A549 (cell line): ENCODE results near the gene YPEL1.

ENCODE experiments used
- CHD4 ChIP-seq: fragments of 200-600 bp; sonication (generic); IDR thresholded peaks from 2 replicates; pipeline ENCODE4 v1.6.1; 2016; ENCODE audit warnings: antibody characterized with exemption, mild to moderate bottlenecking, borderline replicate concordance
- EP300 ChIP-seq, 2 experiments: fragments of >200 bp; sonication (Bioruptor Twin); formaldehyde crosslinking; IDR thresholded peaks; 2 replicates in 1 of 2; 3 replicates in 1 of 2; pipeline ENCODE4 v1.6.1; 2016 to 2017
- FOXS1 ChIP-seq: fragments of 250-450 bp; sonication (Bioruptor Pico); IDR thresholded peaks from 2 replicates; pipeline ENCODE4 v1.5.0; 2020; ENCODE audit warnings: mild to moderate bottlenecking, moderate library complexity
- MAZ ChIP-seq: fragments of 150-350 bp; IDR thresholded peaks from 2 replicates; pipeline ENCODE4 v1.6.1; 2014; ENCODE audit warnings: antibody characterized with exemption, low read depth, low read length, borderline replicate concordance
- POLR2A ChIP-seq: IDR thresholded peaks from 2 replicates; pipeline ENCODE4 v1.6.1; 2012; ENCODE audit warnings: mild to moderate bottlenecking, low read length
- TF ChIP-seq, protein P1 (sequence below): fragments of >200 bp; sonication (Bioruptor Twin); formaldehyde crosslinking; IDR thresholded peaks from 3 replicates; pipeline ENCODE4 v1.5.1; 2016
- TF ChIP-seq, protein P2 (sequence below): fragments of 450-650 bp; IDR thresholded peaks from 2 replicates; pipeline ENCODE4 v1.6.1; 2014; ENCODE audit warnings: antibody characterized with exemption
- TF ChIP-seq, protein P3 (sequence below): fragments of 200-600 bp; sonication (generic); IDR thresholded peaks from 2 replicates; pipeline ENCODE4 v1.6.1; 2016; ENCODE audit warnings: antibody characterized with exemption, mild to moderate bottlenecking, moderate library complexity

DNA sequence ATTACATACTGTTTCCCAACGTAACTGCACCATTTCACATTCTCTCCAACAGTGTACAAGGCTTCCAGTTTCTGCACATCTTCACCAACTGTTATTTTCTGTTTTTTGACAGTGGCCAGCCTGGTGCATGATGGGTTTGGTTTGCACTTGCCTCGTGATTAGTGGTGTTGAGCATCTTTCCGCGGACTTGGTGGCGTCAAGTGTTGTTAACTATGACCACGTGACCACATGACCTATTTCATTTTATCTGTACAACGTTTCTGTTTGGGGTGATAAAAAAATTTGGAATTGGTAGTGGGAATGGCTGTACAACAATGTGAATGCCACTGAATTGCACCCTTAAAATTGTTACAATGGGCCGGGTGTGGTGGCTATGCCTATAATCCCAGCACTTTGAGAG, 2.5 kb upstream of the YPEL1 start:
- TF ChIP-seq POLR2A (no peak), CHD4 (no peak), MAZ (no peak), FOXS1 (CRISPR knock-in tag) (no peak), EP300 (IDR thresholded peaks at IDR 0.05) (no peak)
- TF ChIP-seq, protein P1, sequence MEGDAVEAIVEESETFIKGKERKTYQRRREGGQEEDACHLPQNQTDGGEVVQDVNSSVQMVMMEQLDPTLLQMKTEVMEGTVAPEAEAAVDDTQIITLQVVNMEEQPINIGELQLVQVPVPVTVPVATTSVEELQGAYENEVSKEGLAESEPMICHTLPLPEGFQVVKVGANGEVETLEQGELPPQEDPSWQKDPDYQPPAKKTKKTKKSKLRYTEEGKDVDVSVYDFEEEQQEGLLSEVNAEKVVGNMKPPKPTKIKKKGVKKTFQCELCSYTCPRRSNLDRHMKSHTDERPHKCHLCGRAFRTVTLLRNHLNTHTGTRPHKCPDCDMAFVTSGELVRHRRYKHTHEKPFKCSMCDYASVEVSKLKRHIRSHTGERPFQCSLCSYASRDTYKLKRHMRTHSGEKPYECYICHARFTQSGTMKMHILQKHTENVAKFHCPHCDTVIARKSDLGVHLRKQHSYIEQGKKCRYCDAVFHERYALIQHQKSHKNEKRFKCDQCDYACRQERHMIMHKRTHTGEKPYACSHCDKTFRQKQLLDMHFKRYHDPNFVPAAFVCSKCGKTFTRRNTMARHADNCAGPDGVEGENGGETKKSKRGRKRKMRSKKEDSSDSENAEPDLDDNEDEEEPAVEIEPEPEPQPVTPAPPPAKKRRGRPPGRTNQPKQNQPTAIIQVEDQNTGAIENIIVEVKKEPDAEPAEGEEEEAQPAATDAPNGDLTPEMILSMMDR = no peak
- TF ChIP-seq, protein P2, sequence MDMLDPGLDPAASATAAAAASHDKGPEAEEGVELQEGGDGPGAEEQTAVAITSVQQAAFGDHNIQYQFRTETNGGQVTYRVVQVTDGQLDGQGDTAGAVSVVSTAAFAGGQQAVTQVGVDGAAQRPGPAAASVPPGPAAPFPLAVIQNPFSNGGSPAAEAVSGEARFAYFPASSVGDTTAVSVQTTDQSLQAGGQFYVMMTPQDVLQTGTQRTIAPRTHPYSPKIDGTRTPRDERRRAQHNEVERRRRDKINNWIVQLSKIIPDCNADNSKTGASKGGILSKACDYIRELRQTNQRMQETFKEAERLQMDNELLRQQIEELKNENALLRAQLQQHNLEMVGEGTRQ = no peak
- TF ChIP-seq, protein P3, sequence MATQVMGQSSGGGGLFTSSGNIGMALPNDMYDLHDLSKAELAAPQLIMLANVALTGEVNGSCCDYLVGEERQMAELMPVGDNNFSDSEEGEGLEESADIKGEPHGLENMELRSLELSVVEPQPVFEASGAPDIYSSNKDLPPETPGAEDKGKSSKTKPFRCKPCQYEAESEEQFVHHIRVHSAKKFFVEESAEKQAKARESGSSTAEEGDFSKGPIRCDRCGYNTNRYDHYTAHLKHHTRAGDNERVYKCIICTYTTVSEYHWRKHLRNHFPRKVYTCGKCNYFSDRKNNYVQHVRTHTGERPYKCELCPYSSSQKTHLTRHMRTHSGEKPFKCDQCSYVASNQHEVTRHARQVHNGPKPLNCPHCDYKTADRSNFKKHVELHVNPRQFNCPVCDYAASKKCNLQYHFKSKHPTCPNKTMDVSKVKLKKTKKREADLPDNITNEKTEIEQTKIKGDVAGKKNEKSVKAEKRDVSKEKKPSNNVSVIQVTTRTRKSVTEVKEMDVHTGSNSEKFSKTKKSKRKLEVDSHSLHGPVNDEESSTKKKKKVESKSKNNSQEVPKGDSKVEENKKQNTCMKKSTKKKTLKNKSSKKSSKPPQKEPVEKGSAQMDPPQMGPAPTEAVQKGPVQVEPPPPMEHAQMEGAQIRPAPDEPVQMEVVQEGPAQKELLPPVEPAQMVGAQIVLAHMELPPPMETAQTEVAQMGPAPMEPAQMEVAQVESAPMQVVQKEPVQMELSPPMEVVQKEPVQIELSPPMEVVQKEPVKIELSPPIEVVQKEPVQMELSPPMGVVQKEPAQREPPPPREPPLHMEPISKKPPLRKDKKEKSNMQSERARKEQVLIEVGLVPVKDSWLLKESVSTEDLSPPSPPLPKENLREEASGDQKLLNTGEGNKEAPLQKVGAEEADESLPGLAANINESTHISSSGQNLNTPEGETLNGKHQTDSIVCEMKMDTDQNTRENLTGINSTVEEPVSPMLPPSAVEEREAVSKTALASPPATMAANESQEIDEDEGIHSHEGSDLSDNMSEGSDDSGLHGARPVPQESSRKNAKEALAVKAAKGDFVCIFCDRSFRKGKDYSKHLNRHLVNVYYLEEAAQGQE = no peak
